NCI-H446 treated with DMSO at 0.1 percent for 48 hours (cell line): ENCODE data around the gene BCO2.

Source experiments
- DNase-seq: peaks from one replicate; lab custom pipeline; 2025; lab: John Stamatoyannopoulos, UW

The BCO2 gene

DNA sequence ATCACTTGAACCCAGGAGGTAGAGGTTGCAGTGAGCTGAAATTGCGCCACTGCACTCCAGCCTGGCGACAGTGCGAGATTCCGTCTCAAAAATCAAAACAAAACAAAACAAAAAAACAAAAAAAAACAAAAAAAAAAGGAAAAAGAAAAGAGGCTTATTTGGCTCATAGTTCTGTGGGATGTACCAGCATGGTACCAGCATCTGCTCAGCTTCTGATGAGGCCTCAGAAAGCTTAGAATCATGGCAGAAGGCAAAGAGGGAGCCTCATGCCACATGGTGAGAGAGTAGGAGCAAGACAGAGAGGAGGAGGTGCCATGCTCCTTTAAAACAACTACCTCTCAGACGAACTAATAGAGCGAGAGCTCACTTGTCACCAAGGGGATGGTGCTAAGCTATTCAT, 40.3 kb downstream of the BCO2 start:
- no peak for DNase-seq

DNA sequence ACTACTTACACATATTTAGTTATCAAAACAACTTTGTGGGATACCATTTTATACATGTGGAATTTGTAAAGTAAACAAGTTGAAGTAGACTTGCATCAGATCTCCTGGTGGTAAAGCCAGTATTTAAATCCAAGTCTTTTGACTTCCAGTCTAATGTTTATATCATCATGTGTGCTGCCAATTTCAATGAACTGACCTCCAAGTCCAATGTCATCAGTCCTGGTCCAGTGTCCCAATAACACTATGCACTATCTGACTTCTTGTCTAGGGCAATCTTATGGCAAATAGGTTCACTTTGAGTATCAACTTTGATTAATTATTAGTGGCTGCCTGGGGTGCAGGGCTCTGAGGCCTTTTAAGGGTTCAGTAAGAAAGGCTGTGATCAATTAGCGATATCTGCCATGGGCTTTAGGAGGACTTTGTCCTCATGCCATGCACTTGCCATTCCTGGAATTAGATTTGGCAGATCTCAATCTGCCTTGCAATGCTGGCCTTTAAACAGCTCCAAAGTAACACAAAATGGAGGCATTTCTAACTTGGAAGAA, 41.3 kb downstream of the BCO2 start:
- DNase-seq: no peak

DNA sequence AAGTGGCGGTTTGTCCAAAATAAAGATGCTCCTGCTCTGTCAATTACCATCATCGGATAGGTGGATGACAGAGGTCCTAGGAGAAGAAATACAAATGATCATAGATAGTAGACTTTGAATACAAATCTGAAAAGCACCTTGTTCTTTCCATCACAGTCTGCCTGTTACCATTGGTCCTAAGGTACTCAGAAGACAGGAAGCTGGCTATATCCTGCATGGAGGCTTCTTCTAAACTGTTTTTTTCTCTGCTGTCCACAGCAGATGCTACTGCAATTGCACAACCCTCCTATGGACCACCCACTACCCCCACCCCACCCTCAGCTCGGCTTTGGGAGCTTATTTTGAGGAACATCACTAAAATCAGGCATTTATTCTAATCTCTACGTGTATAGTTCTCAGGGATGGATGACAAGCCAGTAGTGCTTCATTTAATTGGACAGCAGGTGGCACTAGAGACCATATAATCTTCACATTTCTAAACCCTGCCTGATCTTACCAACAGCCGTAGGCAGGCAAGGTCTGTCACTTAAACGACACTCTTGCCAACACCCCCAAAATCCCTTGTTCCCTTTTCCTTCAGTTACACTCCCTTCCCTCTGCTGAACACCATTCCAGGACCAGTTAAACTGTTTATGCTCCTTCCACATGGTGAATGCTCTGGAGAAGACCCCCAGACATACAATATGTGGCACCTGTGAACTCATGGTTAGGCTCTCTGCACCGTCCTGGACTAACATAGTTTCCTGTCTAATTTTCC, 44.3 kb downstream of the BCO2 start:
- peak; percentile 41 for DNase-seq

DNA sequence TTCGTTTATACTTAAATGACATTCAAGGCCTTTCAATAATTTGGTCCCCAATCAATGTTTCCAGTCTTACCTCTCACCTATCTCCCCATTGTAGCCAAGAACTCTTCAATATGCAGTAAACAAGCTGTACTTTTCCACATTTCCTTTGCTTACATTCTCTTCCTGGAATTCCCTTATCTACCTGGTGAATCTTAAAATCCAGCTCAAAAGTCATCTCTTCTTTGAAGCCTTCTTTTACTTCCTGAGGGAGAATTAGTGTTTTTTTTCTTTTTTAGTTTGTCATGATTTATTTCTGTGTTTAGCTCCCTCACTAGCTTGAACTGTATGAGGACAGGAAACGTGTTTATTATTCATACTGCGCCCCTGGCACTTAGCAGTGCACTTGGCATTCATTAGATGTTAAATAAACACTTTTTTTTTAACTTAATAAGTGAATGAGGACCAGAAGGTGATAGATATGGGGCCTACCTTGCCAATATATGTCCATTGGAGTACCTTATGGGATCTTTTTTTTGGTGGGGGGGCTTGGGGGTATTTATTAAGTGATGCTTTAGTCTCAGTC, 46.0 kb downstream of the BCO2 start:
- no peak for DNase-seq

DNA sequence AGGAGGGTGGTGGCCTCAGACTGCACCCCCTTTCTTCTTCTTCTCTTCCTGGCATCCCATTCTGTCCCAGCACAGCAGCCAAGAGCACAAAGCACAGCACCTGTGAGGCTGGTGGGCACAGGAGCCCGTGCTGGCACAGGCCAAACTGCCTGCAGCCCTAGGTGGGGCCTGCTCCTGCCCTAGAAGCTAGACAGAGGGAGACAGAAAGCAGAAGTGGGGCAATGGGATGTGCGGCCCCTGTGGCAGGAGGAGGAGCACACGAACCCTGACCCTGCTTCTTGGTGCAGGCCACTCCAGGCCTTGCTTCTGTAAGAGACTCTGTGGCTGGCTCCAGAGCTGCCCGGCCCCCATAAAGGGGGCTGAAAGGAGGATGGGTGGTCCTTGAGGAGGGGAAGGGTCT, 47.0 kb downstream of the BCO2 start:
- no peak for DNase-seq

DNA sequence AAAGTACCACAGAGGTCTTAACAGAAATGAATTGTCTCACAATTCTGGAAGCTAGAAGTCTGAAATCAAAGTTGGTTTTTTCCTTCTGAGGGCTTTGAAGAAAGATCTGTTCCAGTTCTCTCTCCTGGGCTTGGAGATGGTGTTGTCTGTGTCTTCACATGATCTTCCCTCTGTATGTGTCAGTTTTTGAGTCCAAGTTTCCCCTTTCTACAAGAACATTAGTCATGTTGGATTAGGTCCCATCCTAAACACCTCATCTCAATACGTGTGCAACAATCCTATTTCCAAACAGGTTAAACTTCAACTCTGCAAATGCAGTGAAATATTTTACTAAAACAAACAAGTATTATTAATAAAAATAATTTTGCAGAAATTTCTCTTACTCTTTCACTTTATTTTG, 47.8 kb downstream of the BCO2 start:
- DNase-seq: no peak

DNA sequence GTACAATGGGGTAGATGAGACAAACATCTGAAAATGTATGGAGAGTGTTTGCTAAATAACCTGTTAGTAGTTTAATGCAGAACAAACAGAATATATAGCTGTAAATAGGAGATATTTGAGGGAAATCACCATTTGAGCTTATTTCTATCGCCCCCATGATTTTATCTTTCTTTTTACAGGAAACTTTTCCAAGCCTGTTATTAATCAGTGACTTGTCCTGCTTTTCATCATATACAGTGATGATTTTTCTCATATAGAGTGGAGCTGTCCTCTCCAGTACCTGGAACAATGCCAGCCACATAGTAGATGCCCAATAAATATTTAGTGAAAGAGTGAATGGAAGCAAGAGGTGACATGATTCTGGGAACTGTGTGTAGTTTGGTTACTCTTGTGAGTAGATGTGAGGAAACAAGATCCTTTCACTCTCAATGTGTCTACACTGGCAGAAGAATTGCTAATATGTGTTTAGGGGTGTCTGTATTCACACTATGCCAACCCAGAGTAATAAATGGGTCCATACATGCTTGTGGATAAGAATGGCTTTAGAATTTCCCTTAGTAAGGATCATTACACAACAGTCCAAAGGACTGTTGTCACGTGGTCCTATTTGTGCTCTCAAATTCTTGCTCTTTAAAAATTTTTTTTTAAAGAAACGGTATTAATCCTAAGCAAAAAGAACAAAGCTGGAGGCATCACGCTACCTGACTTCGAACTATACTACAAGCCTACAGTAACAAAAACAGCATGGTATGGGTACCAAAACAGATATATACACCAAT, 48.6 kb downstream of the BCO2 start:
- no peak for DNase-seq

DNA sequence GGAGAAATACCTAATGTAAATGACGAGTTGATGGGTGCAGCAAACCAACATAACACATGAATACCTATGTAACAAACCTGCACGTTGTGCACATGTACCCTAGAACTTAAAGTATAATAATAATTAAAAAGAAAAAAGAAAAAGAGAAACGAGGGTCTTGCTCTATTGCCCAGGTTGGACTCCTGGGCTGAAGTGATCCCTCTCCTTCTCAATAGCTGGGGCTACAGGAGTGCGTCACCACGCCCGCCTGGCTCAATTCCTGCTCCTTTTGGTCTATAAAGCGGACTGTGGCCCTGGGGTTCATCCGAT, 50.4 kb downstream of the BCO2 start:
- no peak for DNase-seq

DNA sequence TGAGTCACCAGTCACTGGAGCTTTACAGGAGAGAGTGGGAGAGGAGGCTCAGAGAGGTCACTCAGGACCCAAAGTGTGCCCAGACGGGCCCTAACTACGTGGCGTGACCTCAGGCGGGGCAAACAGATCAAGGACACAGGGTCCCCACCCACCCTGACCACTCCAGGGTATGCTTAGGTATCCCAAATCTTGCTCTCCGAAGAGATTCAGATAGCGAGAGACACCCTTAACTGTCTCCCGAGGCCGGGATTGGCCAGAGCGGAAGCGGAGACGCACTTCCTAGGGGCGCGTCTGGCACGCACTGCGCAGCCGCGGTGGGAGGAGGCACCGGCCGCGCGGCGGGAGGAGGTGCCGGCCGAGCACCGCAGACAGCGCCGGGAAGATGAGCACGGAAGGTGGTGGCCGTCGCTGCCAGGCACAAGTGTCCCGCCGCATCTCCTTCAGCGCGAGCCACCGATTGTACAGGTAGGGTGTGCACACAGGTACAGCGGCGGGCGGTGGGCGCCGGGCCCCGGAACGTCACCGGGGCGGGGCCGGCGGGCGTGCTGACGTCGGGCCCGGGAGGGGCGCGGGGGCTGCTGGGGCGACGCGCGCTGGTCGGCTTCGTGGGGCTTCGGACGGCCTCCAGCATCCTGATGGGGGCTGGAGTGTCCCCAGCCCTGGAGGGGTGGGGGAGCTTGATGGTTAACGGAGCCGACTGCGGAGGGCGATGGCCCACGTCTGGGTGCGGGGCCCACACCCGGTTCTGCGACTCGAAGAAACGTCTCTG, 50.9 kb downstream of the BCO2 start, which contains the start of gene PTS:
TSS of gene PTS (plus strand) at position 367 of the 769 bp plus-strand sequence. CDS start at position 383, 16 bp downstream.
- peak; percentile 58 for DNase-seq

DNA sequence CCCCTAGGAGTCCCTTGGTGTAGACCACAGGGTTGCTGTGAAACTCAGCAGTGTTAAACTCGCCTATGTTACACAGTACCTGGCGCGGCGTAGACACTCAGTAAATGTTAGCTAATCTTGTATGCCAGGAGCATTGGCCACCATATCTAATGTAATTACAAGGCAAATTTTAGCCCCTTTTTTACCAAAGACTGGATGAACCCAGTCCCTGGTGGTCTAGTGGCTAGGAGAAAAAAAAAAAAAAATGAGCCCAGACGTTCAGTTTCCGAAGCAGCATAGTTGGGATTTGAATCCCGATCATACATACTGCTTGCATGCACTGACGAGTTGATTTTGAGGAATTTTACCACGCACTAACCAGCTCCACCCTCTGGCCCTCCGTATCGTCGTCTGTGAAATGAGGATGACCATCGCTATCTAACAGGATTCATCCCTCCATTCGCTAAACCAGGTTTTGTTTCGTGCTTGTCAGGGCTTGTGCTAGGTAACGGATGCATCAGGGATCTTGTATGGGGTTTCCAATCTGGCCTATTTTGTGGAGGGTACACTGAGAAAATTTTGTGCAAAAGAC, 51.6 kb downstream of the BCO2 start:
- no peak for DNase-seq

DNA sequence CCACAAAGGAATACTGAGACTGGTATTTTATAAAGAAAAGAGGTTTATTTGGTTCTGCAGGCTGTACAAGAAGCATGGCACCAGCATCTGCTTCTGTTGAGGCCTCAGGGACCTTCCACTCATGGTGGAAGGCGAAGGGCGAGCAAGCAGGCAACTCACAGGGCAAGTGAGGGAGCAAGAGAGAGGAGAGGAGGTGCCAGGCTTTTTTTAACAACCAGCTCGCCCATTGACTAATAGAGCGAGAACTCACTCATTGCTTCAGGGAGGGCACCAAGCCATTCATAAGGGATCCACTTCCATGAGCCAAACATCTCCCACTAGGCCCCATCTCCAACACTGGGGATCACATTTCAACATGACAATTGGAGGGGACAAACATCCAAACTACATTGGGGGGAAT, 52.2 kb downstream of the BCO2 start:
- no peak for DNase-seq

DNA sequence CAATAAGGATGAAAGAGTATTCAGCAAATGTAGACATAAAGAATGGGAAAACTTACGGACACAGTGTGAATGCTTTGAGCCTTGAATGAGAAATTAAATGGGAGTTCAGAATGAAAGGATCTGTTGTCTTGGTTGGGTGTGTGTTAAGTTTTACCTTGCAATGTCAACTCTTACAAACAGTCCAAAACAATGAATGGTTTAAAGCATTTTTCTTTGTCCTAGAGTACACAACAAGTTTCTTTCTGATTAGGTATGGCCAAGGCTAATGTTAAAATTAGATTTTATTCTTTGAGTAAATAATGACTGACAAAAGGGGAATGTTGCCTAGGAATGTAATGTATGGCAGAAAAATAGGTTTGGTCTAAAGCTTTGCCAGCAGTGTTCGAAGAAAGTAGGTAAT, 53.4 kb downstream of the BCO2 start:
- DNase-seq: no peak

DNA sequence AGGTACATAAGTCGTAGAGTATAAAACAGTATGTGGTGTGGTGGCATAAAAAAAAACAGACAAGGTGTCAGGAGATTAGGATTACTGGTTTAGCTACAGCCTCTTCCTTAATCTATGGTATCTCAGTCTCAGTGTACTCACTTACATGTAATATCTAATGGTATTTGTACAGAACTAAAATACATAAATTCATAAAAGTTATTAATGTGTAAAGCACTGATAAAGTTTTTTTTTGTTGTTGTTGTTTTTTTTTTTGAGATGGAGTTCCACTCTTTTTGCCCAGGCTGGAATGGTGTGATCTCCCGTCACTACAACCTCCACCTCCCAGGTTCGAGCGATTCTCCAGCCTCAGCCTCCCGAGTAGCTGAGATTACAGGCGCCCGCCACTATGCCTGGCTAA, 53.8 kb downstream of the BCO2 start:
- DNase-seq: no peak

DNA sequence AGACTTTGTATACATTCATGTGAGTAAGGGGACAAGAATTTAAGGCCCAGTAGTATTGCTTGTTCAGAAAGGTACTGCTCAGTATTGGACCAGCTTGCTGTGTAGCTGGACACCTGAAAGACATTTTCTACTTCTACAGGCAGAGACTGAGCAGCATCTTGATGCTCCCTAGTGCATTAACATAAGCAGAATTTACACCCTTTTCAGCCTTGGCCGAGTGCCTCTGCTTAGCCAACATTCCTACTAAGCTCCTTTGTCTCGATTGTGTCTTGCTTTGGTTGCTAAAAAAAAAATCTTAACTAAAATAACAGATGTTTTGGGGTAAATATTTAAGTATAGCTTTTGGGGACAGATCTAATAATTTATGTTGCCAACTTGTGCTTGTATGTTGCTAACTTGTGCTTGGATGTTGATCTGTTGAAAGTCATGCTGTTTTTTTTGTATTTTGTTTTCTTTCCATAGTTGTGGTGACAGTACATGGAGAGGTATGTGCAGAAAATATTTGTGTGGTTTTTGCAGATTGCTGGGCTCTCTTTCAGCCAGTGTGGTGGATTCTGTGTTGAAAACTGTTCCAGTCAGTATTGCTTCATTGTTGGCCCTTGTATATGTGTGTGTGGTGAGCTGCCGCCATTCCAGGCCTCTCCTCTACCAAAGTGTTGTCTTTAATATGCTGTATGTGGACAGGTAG, 54.6 kb downstream of the BCO2 start:
- no peak for DNase-seq

DNA sequence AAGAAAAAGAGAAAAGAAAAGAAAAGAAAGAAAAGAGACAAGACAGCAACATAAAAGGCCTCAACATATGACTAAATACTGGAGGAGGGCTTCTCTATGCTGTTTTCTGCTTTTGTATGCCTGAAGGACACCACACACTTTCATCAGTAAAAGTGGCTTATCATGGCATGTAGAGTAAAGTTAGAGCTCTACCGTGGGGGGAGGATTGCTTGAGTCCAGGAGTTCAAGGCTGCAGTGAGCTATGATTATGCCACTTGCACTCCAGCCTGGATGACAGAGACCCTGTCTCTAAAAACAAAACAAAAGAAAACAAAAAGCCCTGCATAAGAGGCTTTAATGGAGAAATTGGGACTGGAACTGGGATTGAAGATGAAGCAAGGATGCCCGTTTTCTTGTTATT, 56.6 kb downstream of the BCO2 start:
- no peak for DNase-seq

DNA sequence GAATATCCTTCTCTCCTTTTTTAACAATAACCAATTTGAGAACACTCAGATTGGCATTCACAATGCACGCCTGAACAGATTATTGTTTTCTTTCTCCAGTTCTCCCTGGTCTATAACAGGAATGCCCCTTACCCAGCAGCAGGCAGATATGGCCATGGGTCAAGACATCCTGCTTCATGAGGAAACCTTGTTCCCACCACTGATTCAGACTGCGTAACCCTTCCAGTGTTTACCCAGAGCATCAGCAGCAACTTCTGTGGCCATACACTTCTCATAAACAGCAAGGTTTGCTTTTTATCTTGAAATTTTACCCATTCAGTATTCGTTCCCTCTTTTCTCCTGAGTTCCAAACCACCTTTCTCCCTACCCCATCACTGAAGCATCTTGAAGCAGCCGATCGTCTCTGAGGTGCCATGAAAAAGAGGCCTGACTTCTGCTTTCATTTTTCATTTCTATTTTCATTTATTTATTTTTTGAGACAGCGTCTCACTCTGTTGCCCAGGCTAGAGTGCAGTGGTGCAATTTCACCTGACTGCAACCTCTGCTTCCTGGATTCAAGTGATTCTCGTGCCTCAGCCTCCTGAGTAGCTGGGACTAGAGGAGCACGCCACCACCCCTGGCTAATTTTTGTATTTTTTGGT, 60.6 kb downstream of the BCO2 start:
- no peak for DNase-seq

DNA sequence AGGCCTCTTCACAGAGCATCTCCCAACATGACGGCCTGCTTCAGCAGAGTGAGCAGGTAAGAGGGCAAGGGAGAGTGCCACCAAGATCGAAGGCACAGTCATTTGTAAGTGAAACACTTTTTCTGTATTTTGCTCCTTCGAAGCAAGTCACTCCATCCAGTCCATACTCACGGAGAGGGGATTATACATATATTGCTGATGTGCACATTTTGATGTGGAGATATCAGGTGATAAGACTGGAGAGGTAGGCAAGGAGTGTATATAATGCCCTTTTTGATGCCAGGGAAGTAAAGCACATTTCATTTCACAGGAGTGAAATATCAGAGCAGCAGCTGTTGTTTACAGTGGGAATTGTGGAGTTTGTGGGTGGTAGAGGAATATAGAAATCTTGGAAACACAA, 62.1 kb downstream of the BCO2 start:
- no peak for DNase-seq

DNA sequence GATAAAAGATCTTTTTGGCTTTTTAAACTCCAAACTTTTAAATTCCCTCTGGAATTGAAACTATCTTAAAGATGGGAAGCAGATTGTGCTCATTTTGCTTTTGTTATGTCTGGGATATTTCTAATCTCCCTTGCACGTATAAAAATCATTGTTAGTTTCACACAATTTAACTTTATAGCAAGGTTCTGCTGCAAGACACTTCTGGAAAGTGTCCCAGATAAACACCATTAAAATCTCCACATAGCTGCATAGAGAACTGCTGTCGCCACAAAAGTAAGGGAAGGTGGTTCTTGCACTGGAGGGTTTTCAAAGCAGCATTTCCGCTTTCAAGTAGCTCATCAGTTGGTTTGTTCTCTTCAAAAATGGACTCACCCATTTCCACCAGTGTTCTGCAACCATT, 62.7 kb downstream of the BCO2 start:
- DNase-seq: no peak

DNA sequence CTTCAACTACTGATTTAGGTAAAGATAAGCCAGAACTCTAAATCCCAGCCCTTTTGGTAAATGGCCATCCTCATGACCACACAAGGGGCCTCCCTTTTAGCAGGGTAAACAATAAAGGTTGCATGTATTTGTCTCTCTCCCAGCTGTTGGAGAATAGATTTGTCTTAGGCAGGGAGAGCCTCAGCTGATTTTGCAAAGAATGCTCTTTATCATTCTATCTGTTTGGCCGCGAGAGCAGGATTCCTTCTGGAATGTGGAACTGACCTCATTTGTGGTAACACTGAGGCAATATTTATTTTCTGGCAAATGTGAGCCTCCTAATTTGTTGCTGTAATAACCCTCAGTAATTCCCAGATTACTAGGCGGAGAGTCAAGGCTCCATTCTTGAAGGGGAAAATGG, 66.2 kb downstream of the BCO2 start:
- DNase-seq: no peak

DNA sequence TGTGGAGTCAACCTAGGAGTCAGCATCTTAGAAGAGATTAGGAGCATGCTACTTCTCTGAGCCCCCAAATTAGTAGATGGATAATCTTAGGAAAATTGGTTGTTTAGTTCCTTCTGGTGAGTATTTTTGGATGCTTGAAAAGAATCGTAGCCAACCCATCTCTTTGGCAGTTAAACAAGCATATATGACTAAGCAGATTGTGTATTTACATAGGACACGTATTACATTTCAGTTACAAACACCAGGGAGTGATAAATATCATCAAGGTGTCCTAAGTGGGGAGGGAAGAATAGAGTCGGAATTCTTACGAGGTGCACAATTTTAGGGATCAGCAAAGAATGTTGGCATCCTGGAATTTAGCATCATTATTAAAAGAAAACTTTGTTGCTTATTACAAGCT, 71.9 kb downstream of the BCO2 start:
- DNase-seq: no peak

DNA sequence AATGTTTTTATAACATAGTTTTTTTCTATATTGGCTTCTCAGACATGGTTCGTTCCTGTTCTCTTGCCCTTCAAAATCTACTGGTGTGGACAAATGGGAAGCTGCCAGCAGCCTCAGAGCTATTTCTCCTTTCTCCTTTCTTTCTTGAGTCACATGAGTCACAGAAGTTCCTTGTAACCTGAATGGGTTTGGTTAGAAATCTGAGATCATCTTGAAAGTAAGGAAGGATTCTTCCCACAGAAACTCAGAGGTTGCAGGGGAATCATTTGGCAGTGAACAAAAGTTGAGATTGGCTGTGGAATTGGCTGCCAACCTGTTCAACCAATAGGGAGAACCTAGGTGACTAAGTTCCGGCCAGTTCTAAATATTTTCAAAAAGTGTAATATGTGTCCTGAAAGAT, 72.9 kb downstream of the BCO2 start:
- DNase-seq: no peak
